Stimulated activated CD8-positive, alpha-beta memory T cell treated with anti-CD3 and anti-CD28 coated beads, Interleukin-12 subunit alpha, Interleukin-12 subunit beta, amount 100 ng/mL, for 1 hour (primary cell): ENCODE data around the gene ROBO1.
"Not testable (repeated sequence)": the region's sequence is repeated elsewhere in the genome, so short reads cannot be mapped to it uniquely, and the experiment has no call there.

ENCODE experiments used
- DNase-seq: peaks from one replicate; pipeline ENCODE4 v3.0.0-alpha.2; 2020; ENCODE audit warnings: low read depth

ROBO1 gene

DNA sequence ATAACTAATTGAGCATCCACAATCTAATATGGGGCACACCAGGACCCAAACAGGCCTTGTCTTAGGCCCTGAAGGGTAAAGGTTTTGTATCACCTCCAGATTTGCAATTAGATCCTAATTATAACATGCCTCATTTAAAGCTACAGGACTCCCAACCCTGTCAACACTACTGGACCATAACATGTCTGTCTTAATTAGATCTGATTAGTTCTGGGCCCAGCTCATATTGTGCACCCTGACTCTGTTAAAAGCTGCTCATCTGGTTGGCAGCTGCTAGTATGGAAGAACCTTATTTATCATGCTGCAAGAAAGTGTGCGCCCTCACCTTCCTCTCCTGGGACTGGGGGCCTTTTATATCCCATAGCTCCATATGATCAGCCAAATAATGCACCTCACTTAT is 457.8 kb downstream of the ROBO1 start:
- DNase-seq: no peak

DNA sequence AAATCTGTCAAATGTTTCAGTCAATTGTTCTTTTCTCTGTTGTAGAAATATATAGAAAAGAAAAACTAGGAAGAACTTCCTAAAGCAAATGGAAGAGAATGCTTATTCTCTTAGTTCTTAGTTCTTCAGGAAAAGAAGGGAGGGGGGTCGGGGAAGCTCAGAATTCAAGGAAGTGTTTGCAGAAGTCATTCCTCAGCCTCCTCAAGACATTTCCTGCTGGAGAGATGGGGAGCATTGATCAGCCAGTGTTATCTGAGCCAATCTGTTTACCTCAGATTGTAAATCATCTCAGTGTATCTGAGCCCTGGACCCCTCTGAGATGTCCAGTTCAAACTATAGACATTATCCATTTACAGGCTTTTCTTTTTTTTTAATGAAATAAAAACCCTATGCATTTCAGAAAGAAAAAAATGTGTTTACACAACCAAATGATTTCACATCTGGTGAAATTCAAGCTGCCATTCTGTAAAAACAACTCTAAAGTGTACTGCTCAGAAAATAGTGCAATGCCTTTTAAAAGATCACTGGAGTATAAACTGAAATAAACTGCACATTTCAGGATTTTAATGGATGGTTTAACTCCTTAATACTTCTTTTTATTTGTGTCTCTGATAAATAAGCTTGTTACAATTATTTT is 460.7 kb downstream of the ROBO1 start:
- DNase-seq: no peak

- DNase-seq: not testable (repeated sequence)
These were observed 467.7 kb downstream of the ROBO1 start for GRCh38 chr3:79299949-79300635.

GRCh38 chr3:79297245-79297960 is 470.4 kb downstream of the ROBO1 start:
- DNase-seq: no peak

DNA sequence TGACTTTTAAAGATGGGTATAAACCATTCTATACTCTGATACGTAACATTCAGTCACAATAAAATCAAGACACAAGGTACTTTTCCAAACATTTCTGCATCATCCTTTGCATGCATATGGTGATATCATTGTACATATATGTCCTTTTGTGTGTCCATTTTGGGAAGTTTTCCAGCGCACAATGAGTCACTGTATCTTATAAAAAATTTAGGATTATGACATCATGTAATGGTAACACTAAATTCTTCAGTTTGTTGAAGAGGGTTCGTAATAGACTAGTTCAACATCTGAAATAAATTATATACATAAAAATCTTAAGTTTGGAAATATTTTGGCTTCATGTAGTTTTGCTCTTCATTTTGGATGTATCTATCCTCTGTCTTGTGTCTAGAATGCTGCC is 480.9 kb downstream of the ROBO1 start:
- DNase-seq: no peak

DNA sequence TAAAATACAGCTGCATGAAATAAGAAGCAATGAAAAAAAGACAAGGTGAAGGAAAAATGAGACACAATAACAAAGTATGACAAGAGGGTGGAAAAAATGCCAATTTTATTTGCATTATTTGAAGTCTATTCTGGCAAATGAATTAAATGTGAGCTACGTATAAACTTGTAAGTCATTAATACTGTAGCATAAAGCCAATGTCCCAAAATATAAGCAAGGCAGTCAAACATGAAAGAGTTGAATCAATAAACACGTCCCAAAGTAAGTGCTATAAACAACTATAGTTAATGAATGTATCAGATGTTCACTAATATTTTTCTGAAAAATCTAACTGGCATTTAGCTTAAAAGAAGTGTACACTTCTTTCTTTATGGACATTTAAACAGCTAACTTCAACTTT is 481.9 kb downstream of the ROBO1 start:
- no peak for DNase-seq

GRCh38 chr3:79285380-79285779 is 482.4 kb downstream of the ROBO1 start:
- DNase-seq: no peak

DNA sequence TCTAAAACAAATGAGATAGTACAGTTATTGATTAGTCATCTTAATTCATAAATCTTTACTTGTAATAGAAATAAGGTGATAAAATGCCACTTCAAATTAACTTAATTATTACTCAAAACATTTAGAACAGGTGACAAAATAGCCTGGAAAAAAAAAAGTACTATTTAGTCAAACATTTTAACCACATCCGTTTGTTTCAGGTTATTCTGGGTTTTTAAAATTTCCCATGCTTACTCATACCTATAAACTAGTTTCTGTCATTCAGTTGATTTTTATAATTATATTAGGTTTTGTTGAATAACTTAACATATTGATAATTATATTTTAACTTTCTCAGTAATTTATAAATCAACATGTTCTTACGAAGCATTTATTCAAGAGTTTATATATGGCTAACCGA is 483.0 kb downstream of the ROBO1 start:
- no peak for DNase-seq

DNA sequence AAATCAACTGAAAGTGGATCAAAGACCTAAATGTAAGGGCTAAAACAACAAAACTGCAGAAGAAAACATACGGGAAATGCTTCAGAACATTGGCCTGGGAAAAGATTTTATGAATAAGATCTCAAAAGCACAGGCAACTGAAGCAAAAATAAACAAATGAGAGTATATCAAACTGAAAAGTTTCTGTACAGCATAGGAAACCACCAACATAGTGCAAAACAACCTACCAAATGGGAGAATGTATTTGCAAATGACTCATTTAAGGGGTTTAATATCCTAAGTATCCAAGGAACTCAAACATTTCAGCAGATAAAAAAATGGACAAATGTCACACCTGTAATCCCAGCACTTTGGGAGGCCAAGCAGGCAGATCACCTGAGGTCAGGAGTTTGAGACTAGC is 489.1 kb downstream of the ROBO1 start:
- DNase-seq: no peak

GRCh38 chr3:79268422-79268821 is 499.4 kb downstream of the ROBO1 start:
- DNase-seq: no peak

- no peak for DNase-seq
These were observed 502.9 kb downstream of the ROBO1 start for GRCh38 chr3:79264892-79265291.

GRCh38 chr3:79263423-79263822 is 504.4 kb downstream of the ROBO1 start:
- DNase-seq: no peak

- no peak for DNase-seq
These were observed 509.3 kb downstream of the ROBO1 start for GRCh38 chr3:79258479-79258878.

GRCh38 chr3:79257791-79258190 is 510.0 kb downstream of the ROBO1 start:
- DNase-seq: no peak

GRCh38 chr3:79255702-79256101 is 512.1 kb downstream of the ROBO1 start:
- DNase-seq: no peak

DNA sequence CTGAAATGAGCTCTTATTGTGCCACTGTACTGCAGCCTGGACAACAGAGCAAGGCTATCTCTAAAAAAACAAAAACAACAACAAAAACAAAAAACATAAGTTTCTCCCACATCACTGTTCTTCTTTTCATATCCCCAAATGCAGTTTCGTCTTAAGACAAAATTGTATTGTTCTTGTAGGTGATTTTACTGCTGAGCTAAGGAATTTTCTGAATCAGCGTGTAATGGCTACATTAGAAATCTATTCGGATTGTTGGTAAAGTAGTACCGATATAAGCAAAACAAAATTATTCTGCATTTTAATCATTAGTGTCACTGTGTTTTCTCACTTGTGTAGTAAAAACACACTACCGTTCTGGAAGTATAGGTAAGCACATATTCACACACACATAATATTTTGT is 512.5 kb downstream of the ROBO1 start:
- DNase-seq: no peak

DNA sequence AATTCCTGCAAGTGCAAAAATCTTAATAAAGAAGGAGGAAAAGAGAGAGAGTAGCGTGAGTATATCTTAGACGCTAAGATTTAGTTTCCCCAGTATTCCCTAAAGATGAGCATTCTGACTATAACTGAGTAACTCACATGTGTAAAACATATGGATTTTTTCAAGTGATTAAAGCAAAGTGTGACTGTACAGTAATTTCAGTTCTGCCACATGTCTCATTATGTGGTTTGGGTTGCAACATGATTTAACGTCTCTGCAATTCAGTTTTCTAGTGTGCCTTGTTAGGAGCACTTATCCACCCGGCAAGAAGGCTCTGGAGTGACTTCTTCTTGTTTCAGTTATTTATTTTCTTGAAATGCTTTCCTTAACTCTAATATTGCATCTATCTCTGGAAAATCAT is 514.1 kb downstream of the ROBO1 start:
- no peak for DNase-seq

GRCh38 chr3:79253271-79253670 is 514.5 kb downstream of the ROBO1 start:
- no peak for DNase-seq

- DNase-seq: no peak
These were observed 517.1 kb downstream of the ROBO1 start for GRCh38 chr3:79250746-79251145.

DNA sequence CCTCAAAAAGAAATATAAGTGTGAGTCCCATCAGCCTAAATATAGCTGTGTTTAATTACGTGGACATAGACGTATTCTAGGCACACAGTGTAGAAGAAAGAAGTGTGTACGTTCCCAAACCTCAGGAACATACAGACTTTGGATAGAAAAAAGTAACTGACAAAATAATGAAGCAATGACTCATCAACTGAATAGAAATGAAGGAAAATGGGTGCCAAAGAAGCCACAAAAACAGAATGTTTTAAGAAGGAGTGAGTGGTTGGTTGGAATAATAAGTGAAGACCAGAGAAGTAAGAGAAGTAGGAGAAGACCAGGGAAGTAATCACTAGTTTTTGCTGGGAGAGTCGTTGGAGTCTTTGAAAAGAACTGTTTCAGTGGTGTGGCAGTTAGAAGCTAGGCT is 518.1 kb downstream of the ROBO1 start:
- DNase-seq: no peak

DNA sequence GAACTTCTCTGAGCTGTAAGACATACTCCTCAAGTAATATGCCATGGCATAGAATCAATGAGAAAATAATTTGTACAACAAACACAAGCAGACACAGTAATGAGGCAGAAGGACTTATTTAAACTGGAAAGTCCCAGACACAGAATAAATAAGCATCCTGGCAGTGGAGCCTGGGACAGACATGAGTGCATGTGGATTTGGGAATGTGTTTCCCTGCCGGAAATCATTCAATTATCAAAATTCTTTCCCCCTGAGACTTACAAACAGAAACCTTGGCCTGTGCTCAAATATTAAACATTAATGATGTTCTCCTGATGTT is 520.1 kb downstream of the ROBO1 start:
- no peak for DNase-seq

DNA sequence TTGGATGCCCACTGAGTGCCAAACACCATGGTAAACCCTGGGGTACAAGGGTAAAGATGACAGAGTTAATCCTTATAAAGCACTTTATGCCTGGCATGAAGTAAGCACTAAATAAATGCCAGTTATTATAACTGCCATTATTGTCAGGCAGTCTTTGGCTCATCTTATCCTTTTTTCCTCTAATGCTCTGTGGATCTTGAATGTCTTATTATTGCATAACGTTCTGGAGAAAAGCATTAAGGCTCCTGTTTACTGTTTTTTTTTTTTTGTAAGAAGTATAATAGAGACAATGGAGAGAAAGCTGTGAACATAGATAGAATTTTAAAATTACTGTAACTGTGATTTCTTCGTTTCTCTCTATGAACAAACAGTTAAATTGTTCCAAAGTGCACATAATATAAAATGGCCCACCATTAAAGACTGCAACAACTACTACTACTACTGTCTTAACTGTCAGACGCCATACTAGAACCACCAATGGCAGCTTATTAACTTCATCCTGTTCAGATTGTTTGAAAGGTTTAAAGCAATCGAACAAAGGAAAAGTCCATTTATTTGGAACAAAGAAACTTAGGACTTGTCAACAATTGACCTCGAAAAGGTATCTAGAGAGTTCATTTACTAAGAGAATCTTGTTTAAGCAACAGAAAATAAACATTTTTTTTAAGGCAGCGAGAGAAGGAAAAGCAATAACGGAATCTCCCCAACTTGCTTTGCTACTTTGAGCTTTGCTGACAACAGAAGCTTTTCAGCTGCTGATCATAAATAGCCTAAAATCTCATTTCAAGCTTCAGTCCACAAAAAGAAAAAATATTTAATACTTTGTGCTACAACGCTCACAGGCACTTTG is 520.7 kb downstream of the ROBO1 start:
- no peak for DNase-seq
